H9 (cell line): ENCODE results near the gene TMEM107. TPM values are rescaled to one million over a fixed set of nuclear protein-coding genes. Genes with fewer than 3 reads are reported as not detected.

Experiments
- DNase-seq: peaks from one replicate; pipeline ENCODE4 v3.0.0-alpha.2; 2017
- H2AFZ ChIP-seq: one replicate; pipeline ENCODE4 v1.6.1; 2013; ENCODE audit warnings: mild to moderate bottlenecking, low read length, control low read depth, moderate library complexity
- H2AK5ac ChIP-seq: 2 replicates; pipeline ENCODE4 v1.6.1; 2013; ENCODE audit warnings: low read length, control low read depth, mixed read lengths; ENCODE audit not compliant: insufficient read length
- H2BK120ac ChIP-seq: one replicate; pipeline ENCODE4 v1.6.1; 2013; ENCODE audit warnings: low read depth, mild to moderate bottlenecking, low read length, control low read depth, inconsistent platforms; ENCODE audit not compliant: poor library complexity, severe bottlenecking
- H2BK12ac ChIP-seq: 2 replicates; pipeline ENCODE4 v1.6.1; 2013; ENCODE audit warnings: low read length, control low read depth, mixed read lengths, low read depth; ENCODE audit not compliant: insufficient read length
- H2BK15ac ChIP-seq: 2 replicates; pipeline ENCODE4 v1.6.1; 2013; ENCODE audit warnings: low read depth, low read length, control low read depth
- H2BK20ac ChIP-seq: one replicate; pipeline ENCODE4 v1.6.1; 2013; ENCODE audit warnings: low read depth, mild to moderate bottlenecking, low read length, control low read depth, inconsistent platforms; ENCODE audit not compliant: poor library complexity, severe bottlenecking
- H2BK5ac ChIP-seq: 2 replicates; pipeline ENCODE4 v1.6.1; 2013; ENCODE audit warnings: low read length, control low read depth, mixed read lengths; ENCODE audit not compliant: insufficient read length
- H3K14ac ChIP-seq: 2 replicates; pipeline ENCODE4 v1.6.1; 2013; ENCODE audit warnings: low read length, control low read depth; ENCODE audit not compliant: insufficient read depth
- H3K18ac ChIP-seq: 2 replicates; pipeline ENCODE4 v1.6.1; 2013; ENCODE audit warnings: low read depth, mild to moderate bottlenecking, mixed read lengths, low read length, control low read depth; ENCODE audit not compliant: insufficient read length
- H3K23ac ChIP-seq: 2 replicates; pipeline ENCODE4 v1.6.1; 2013; ENCODE audit warnings: low read length, control low read depth, mixed read lengths, low read depth; ENCODE audit not compliant: insufficient read length
- H3K23me2 ChIP-seq: 2 replicates; pipeline ENCODE4 v1.6.1; 2013; ENCODE audit warnings: low read depth, mild to moderate bottlenecking, mixed read lengths, low read length, control low read depth; ENCODE audit not compliant: insufficient read length, poor library complexity, severe bottlenecking
- H3K27ac ChIP-seq: 2 replicates; pipeline ENCODE4 v1.5.1; 2013; ENCODE audit warnings: low read length, control low read depth, mixed read lengths, low read depth; ENCODE audit not compliant: insufficient read length
- H3K27me3 ChIP-seq: 2 replicates; pipeline ENCODE4 v1.6.1; 2013; ENCODE audit warnings: low read length, control low read depth, inconsistent platforms; ENCODE audit not compliant: insufficient read depth
- H3K4ac ChIP-seq: 2 replicates; pipeline ENCODE4 v1.6.1; 2013; ENCODE audit warnings: low read depth, mild to moderate bottlenecking, control low read depth, inconsistent platforms, low read length, moderate library complexity
- H3K4me1 ChIP-seq: 2 replicates; pipeline ENCODE4 v1.6.1; 2013; ENCODE audit warnings: low read length, control low read depth, inconsistent platforms; ENCODE audit not compliant: insufficient read depth
- H3K4me2 ChIP-seq: 2 replicates; pipeline ENCODE4 v1.6.1; 2013; ENCODE audit warnings: low read length, control low read depth, mixed read lengths; ENCODE audit not compliant: insufficient read length, insufficient read depth
- H3K56ac ChIP-seq: 2 replicates; pipeline ENCODE4 v1.6.1; 2013; ENCODE audit warnings: low read depth, mild to moderate bottlenecking, mixed read lengths, low read length, control low read depth; ENCODE audit not compliant: insufficient read length
- H3K79me1 ChIP-seq: 2 replicates; pipeline ENCODE4 v1.6.1; 2013; ENCODE audit warnings: low read depth, mild to moderate bottlenecking, moderate library complexity, low read length, control low read depth, inconsistent platforms; ENCODE audit not compliant: insufficient read depth, poor library complexity, severe bottlenecking
- H3K79me2 ChIP-seq: 2 replicates; pipeline ENCODE4 v1.6.1; 2013; ENCODE audit warnings: low read length, control low read depth, inconsistent platforms; ENCODE audit not compliant: insufficient read depth
- H3K9ac ChIP-seq: 2 replicates; pipeline ENCODE4 v1.6.1; 2013; ENCODE audit warnings: low read length, control low read depth, mixed read lengths; ENCODE audit not compliant: insufficient read length; ENCODE audit errors: extremely low read depth
- H3K9me3 ChIP-seq: one replicate; pipeline ENCODE4 v1.6.1; 2013; ENCODE audit warnings: low read depth, low read length, inconsistent platforms; ENCODE audit not compliant: control insufficient read depth
- H3T11ph ChIP-seq: one replicate; pipeline ENCODE4 v1.6.1; 2013; ENCODE audit warnings: mild to moderate bottlenecking, low read length, control low read depth, inconsistent platforms
- H4K20me1 ChIP-seq: one replicate; pipeline ENCODE4 v1.6.1; 2013; ENCODE audit not compliant: control insufficient read depth, insufficient read length, insufficient read depth
- H4K5ac ChIP-seq: 2 replicates; pipeline ENCODE4 v1.6.1; 2013; ENCODE audit warnings: low read depth, mild to moderate bottlenecking, mixed read lengths, low read length, control low read depth; ENCODE audit not compliant: insufficient read length
- H4K8ac ChIP-seq: replicated peaks from 2 replicates; pipeline ENCODE4 v1.6.1; 2013; ENCODE audit warnings: low read length, control low read depth, mixed read lengths, low read depth; ENCODE audit not compliant: insufficient read length
- H4K91ac ChIP-seq: 2 replicates; pipeline ENCODE4 v1.6.1; 2013; ENCODE audit warnings: low read depth, mild to moderate bottlenecking, moderate library complexity, mixed read lengths, low read length, control low read depth; ENCODE audit not compliant: insufficient read length
- H3K27ac Mint-ChIP-seq, 3 experiments: 2 replicates in 2 of 3; 3 replicates in 1 of 3; pipeline ENCODE4 v1.8.0; 2020 to 2021; ENCODE audit warnings: mixed read lengths in 3 of 3, mild to moderate bottlenecking in 1 of 3, moderate library complexity in 1 of 3
- H3K27me3 Mint-ChIP-seq: 2 replicates; pipeline ENCODE4 v1.8.0; 2021; ENCODE audit warnings: low read depth, mild to moderate bottlenecking, moderate library complexity, mixed read lengths
- H3K36me3 Mint-ChIP-seq, 3 experiments: 2 replicates in 2 of 3; 3 replicates in 1 of 3; pipeline ENCODE4 v1.8.0; 2020 to 2021; ENCODE audit warnings: low read depth in 3 of 3, mixed read lengths in 3 of 3; ENCODE audit not compliant: insufficient read depth in 1 of 3
- H3K4me1 Mint-ChIP-seq, 2 experiments: 2 replicates each; pipeline ENCODE4 v1.8.0; 2020; ENCODE audit warnings: mixed read lengths in 2 of 2
- H3K4me3 Mint-ChIP-seq, 2 experiments: 2 replicates in 1 of 2; 3 replicates in 1 of 2; pipeline ENCODE4 v1.8.0; 2020 to 2021; ENCODE audit warnings: mild to moderate bottlenecking in 2 of 2, mixed read lengths in 2 of 2, moderate library complexity in 1 of 2
- H3K9me3 Mint-ChIP-seq, 2 experiments: 2 replicates in 1 of 2; 3 replicates in 1 of 2; pipeline ENCODE4 v1.8.0; 2020; ENCODE audit warnings: mild to moderate bottlenecking in 2 of 2, mixed read lengths in 2 of 2, moderate library complexity in 1 of 2
- WGBS: extraction: QIAGEN DNeasy Blood & Tissue Kit; methylation state at CpG from one replicate; pipeline ENCODE4 v1.1.7; 2013; ENCODE audit warnings: missing lambda C conversion rate, low lambda C conversion rate, mixed read lengths; ENCODE audit not compliant: insufficient read length; ENCODE audit errors: extremely low coverage; 5-methylcytosine and 5-hydroxymethylcytosine counted together
- total RNA-seq: library from RNA; stranded (reverse); gene quantifications from 2 replicates; pipeline ENCODE4 v1.2.1, GENCODE V29; 2021
- TF ChIP-seq, protein P1 (sequence below): fragments of 200-600 bp; sonication (generic); conservative IDR thresholded peaks from 3 replicates; pipeline ENCODE4 v1.8.0; 2021; ENCODE audit warnings: antibody characterized with exemption, mild to moderate bottlenecking

TMEM107 gene
- total RNA-seq, 1 experiment from 2014 or later: 12.7 TPM

DNA sequence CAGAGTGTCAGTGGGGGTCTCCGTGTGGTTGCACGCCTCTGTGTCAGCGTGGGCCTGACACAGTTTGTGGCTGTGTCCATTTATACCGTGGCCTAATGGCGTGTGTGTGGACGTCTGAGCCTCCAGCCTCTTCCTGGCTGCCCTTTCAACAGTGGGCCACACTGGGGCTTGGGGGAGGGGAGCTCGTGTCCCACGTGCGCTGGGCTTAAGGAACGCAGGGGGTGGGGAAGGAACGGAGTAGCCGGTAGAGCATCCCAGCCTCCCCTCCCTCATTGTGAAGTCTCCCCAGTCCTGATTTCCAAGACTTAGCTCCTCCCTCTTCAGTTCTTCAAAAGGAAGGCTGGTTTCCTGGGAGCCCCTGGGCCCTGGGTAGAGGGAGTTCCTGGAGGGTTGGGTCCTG, 42.8 kb downstream of the TMEM107 start:
- no peak overlapping the region for H2BK15ac ChIP-seq
- H3K79me1 ChIP-seq: no peaks in the 10 kb centered on the region
- H3K27me3 Mint-ChIP-seq: peaks cover 28% of the 10 kb centered on the region
- no CpG with 5 or more reads among the region's 12 CpGs for WGBS
- no peak overlapping the region for H3K4me2 ChIP-seq
- peaks cover 5 to 20% of the 10 kb centered on the region in 2 experiments for H3K4me1 Mint-ChIP-seq
- H4K8ac ChIP-seq: no peak overlapping the region
- H2BK5ac ChIP-seq: no peak overlapping the region
- no peak overlapping the region for H2BK20ac ChIP-seq
- no peaks in the 10 kb centered on the region for H3K9me3 Mint-ChIP-seq
- no peak overlapping the region for H2AFZ ChIP-seq
- no peak overlapping the region for H4K91ac ChIP-seq
- peaks cover 5% of the 10 kb centered on the region for H3K23me2 ChIP-seq
- no peak overlapping the region for H3K9ac ChIP-seq
- H3K27ac Mint-ChIP-seq: peak overlapping the region in 1 of 3 experiments; percentile 62; a peak in 1 of 7 replicates
- H3K36me3 Mint-ChIP-seq: no peaks in the 10 kb centered on the region
- H3K18ac ChIP-seq: peak overlapping the region; percentile 6
- no peak overlapping the region for H2BK120ac ChIP-seq
- H3K27me3 ChIP-seq: no peaks in the 10 kb centered on the region; the same call in 1 of the 2 replicates
- no peak overlapping the region for H3K14ac ChIP-seq
- H3K4ac ChIP-seq: no peak overlapping the region
- TF ChIP-seq, protein P1, sequence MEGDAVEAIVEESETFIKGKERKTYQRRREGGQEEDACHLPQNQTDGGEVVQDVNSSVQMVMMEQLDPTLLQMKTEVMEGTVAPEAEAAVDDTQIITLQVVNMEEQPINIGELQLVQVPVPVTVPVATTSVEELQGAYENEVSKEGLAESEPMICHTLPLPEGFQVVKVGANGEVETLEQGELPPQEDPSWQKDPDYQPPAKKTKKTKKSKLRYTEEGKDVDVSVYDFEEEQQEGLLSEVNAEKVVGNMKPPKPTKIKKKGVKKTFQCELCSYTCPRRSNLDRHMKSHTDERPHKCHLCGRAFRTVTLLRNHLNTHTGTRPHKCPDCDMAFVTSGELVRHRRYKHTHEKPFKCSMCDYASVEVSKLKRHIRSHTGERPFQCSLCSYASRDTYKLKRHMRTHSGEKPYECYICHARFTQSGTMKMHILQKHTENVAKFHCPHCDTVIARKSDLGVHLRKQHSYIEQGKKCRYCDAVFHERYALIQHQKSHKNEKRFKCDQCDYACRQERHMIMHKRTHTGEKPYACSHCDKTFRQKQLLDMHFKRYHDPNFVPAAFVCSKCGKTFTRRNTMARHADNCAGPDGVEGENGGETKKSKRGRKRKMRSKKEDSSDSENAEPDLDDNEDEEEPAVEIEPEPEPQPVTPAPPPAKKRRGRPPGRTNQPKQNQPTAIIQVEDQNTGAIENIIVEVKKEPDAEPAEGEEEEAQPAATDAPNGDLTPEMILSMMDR: no peak
- no peaks in the 10 kb centered on the region for H3K9me3 ChIP-seq
- no peak overlapping the region for H2BK12ac ChIP-seq
- no peak overlapping the region for H3K27ac ChIP-seq
- no peak overlapping the region for H3K56ac ChIP-seq
- no peaks in the 10 kb centered on the region for H3K79me2 ChIP-seq
- H4K5ac ChIP-seq: no peak overlapping the region
- H3K4me1 ChIP-seq: no peaks in the 10 kb centered on the region
- DNase-seq: peak; percentile 85
- no peak overlapping the region; a peak in 3 of 5 replicates for H3K4me3 Mint-ChIP-seq
- H3K23ac ChIP-seq: no peak overlapping the region
- no peak overlapping the region for H3T11ph ChIP-seq
- no peak overlapping the region for H2AK5ac ChIP-seq
- H4K20me1 ChIP-seq: no peaks in the 10 kb centered on the region
